BLaER1 (cell line): ENCODE data around the gene LPP.

ENCODE experiments used
- H3K27ac ChIP-seq: shearing (Covaris generic); formaldehyde crosslinking; 2 replicates; pipeline ENCODE4 v1.8.1; 2022
- H3K27me3 ChIP-seq: shearing (Covaris generic); formaldehyde crosslinking; 2 replicates; pipeline ENCODE4 v1.8.1; 2022
- H3K36me3 ChIP-seq: shearing (Covaris generic); formaldehyde crosslinking; 2 replicates; pipeline ENCODE4 v1.8.1; 2022
- H3K4me1 ChIP-seq: shearing (Covaris generic); formaldehyde crosslinking; 2 replicates; pipeline ENCODE4 v1.8.1; 2022
- H3K4me2 ChIP-seq: shearing (Covaris generic); formaldehyde crosslinking; 2 replicates; pipeline ENCODE4 v1.8.1; 2022
- H3K4me3 ChIP-seq: shearing (Covaris generic); formaldehyde crosslinking; 2 replicates; pipeline ENCODE4 v1.8.1; 2022
- H3K9ac ChIP-seq: shearing (Covaris generic); formaldehyde crosslinking; 2 replicates; pipeline ENCODE4 v1.8.1; 2022
- H3K9me3 ChIP-seq: shearing (Covaris generic); formaldehyde crosslinking; 2 replicates; pipeline ENCODE4 v1.8.1; 2022
- H4K20me1 ChIP-seq: shearing (Covaris generic); formaldehyde crosslinking; 2 replicates; pipeline ENCODE4 v1.8.1; 2022
- Cebpa-rat ChIP-seq: shearing (Covaris generic); IDR thresholded peaks from 2 replicates; pipeline ENCODE4 v1.8.1; 2022

The LPP gene

GRCh38 chr3:188559072-188559429, 405.1 kb downstream of the LPP start:
- no peak overlapping the region for H3K4me2 ChIP-seq
- H3K4me1 ChIP-seq: no peaks in the 10 kb centered on the region
- no peak overlapping the region for H3K4me3 ChIP-seq
- no peaks in the 10 kb centered on the region for H3K27me3 ChIP-seq
- H3K9ac ChIP-seq: no peak overlapping the region
- no peak for TF ChIP-seq Cebpa-rat
- no peaks in the 10 kb centered on the region for H3K9me3 ChIP-seq
- H4K20me1 ChIP-seq: no peaks in the 10 kb centered on the region
- no peaks in the 10 kb centered on the region for H3K36me3 ChIP-seq
- H3K27ac ChIP-seq: no peak overlapping the region

- no peaks in the 10 kb centered on the region for H4K20me1 ChIP-seq
- H3K27ac ChIP-seq: no peak overlapping the region
- no peaks in the 10 kb centered on the region for H3K27me3 ChIP-seq
- no peak overlapping the region for H3K4me3 ChIP-seq
- no peaks in the 10 kb centered on the region for H3K36me3 ChIP-seq
- no peak overlapping the region for H3K4me2 ChIP-seq
- H3K9me3 ChIP-seq: no peaks in the 10 kb centered on the region
- H3K4me1 ChIP-seq: no peaks in the 10 kb centered on the region
- TF ChIP-seq Cebpa-rat: no peak
- no peak overlapping the region for H3K9ac ChIP-seq
Observed at GRCh38 chr3:188559856-188560255, 405.9 kb downstream of the LPP start.

- Histone ChIP-seq H3K4me2 (no peak overlapping the region), H3K9me3 (no peaks in the 10 kb centered on the region), H3K27ac (no peak overlapping the region), H3K4me1 (no peaks in the 10 kb centered on the region), H3K4me3 (no peak overlapping the region), H3K27me3 (no peaks in the 10 kb centered on the region), H3K9ac (no peak overlapping the region), H4K20me1 (no peaks in the 10 kb centered on the region), H3K36me3 (no peaks in the 10 kb centered on the region)
- no peak for TF ChIP-seq Cebpa-rat
Observed at GRCh38 chr3:188562144-188562543, 408.2 kb downstream of the LPP start.

- Histone ChIP-seq H3K4me3 (no peak overlapping the region), H3K4me2 (no peak overlapping the region), H3K9ac (no peak overlapping the region), H3K27me3 (no peaks in the 10 kb centered on the region), H3K36me3 (no peaks in the 10 kb centered on the region), H3K4me1 (no peaks in the 10 kb centered on the region), H3K9me3 (no peaks in the 10 kb centered on the region), H4K20me1 (no peaks in the 10 kb centered on the region), H3K27ac (no peak overlapping the region)
- TF ChIP-seq Cebpa-rat: no peak
Observed at GRCh38 chr3:188567478-188568195, 413.7 kb downstream of the LPP start.

GRCh38 chr3:188568736-188569135, 414.8 kb downstream of the LPP start:
- Histone ChIP-seq H3K9ac (no peak overlapping the region), H3K9me3 (no peaks in the 10 kb centered on the region), H3K27ac (no peak overlapping the region), H4K20me1 (no peaks in the 10 kb centered on the region), H3K4me1 (no peaks in the 10 kb centered on the region), H3K4me2 (no peak overlapping the region), H3K4me3 (no peak overlapping the region), H3K27me3 (no peaks in the 10 kb centered on the region), H3K36me3 (no peaks in the 10 kb centered on the region)
- no peak for TF ChIP-seq Cebpa-rat

- no peak for TF ChIP-seq Cebpa-rat
Observed at GRCh38 chr3:188571531-188572095, 417.7 kb downstream of the LPP start.

GRCh38 chr3:188573291-188573940, 419.5 kb downstream of the LPP start:
- Histone ChIP-seq H3K27ac (no peak overlapping the region), H3K4me2 (no peak overlapping the region)

More at GRCh38 chr3:188571531-188572095, 417.7 kb downstream of the LPP start:
- H4K20me1 ChIP-seq: no peaks in the 10 kb centered on the region
- H3K36me3 ChIP-seq: no peaks in the 10 kb centered on the region
- H3K9ac ChIP-seq: no peak overlapping the region
- no peak overlapping the region for H3K27ac ChIP-seq
- no peak overlapping the region for H3K4me2 ChIP-seq
- no peaks in the 10 kb centered on the region for H3K9me3 ChIP-seq
- no peak overlapping the region for H3K4me3 ChIP-seq
- no peaks in the 10 kb centered on the region for H3K4me1 ChIP-seq
- H3K27me3 ChIP-seq: no peaks in the 10 kb centered on the region

GRCh38 chr3:188573956-188574355, 420.0 kb downstream of the LPP start:
- no peak for TF ChIP-seq Cebpa-rat
- Histone ChIP-seq H3K27ac (no peak overlapping the region), H3K9ac (no peak overlapping the region), H3K27me3 (no peaks in the 10 kb centered on the region), H3K4me3 (no peak overlapping the region), H4K20me1 (no peaks in the 10 kb centered on the region), H3K4me1 (no peaks in the 10 kb centered on the region), H3K9me3 (no peaks in the 10 kb centered on the region), H3K36me3 (no peaks in the 10 kb centered on the region), H3K4me2 (no peak overlapping the region)

More at GRCh38 chr3:188573291-188573940, 419.5 kb downstream of the LPP start:
- Histone ChIP-seq H3K36me3 (no peaks in the 10 kb centered on the region), H4K20me1 (no peaks in the 10 kb centered on the region), H3K9me3 (no peaks in the 10 kb centered on the region), H3K4me3 (no peak overlapping the region), H3K9ac (no peak overlapping the region), H3K4me1 (no peaks in the 10 kb centered on the region), H3K27me3 (no peaks in the 10 kb centered on the region)
- no peak for TF ChIP-seq Cebpa-rat

- Histone ChIP-seq H4K20me1 (no peaks in the 10 kb centered on the region), H3K4me1 (no peaks in the 10 kb centered on the region), H3K4me3 (no peak overlapping the region), H3K9me3 (no peaks in the 10 kb centered on the region), H3K4me2 (no peak overlapping the region), H3K27ac (no peak overlapping the region), H3K36me3 (no peaks in the 10 kb centered on the region), H3K9ac (no peak overlapping the region), H3K27me3 (no peaks in the 10 kb centered on the region)
- TF ChIP-seq Cebpa-rat: no peak
Observed at GRCh38 chr3:188574885-188575284, 420.9 kb downstream of the LPP start.

- Histone ChIP-seq H3K9ac (no peak overlapping the region), H3K27me3 (no peaks in the 10 kb centered on the region), H3K27ac (no peak overlapping the region), H3K4me2 (no peak overlapping the region), H4K20me1 (no peaks in the 10 kb centered on the region), H3K4me3 (no peak overlapping the region), H3K9me3 (no peaks in the 10 kb centered on the region), H3K36me3 (no peaks in the 10 kb centered on the region), H3K4me1 (no peaks in the 10 kb centered on the region)
- TF ChIP-seq Cebpa-rat: no peak
Observed at GRCh38 chr3:188575501-188575900, 421.5 kb downstream of the LPP start.
